ENCODE data around the gene TBC1D10B.

TBC1D10B gene

GRCh38 chr16:30413112-30413806 lies 43.0 kb upstream of the TBC1D10B start:
- no peak for TF ChIP-seq CTCF (conservative IDR thresholded peaks at IDR 0.05)
- no peak for TF ChIP-seq ZFX (IDR thresholded peaks at IDR 0.05)
- H3K27ac ChIP-seq = no peak overlapping the region

GRCh38 chr16:30409125-30410060 lies 39.1 kb upstream of the TBC1D10B start:
- TF ChIP-seq CTCF (conservative IDR thresholded peaks at IDR 0.05) (peak; percentile 95), ZFX (IDR thresholded peaks at IDR 0.05) (no peak)
- H3K27ac ChIP-seq = peak overlapping the region; percentile 3; the same call in 1 of the 2 replicates

GRCh38 chr16:30407804-30408534 lies 37.7 kb upstream of the TBC1D10B start:
- peak overlapping the region; percentile 74 for H3K27ac ChIP-seq
- TF ChIP-seq CTCF (conservative IDR thresholded peaks at IDR 0.05) (no peak), ZFX (IDR thresholded peaks at IDR 0.05) (no peak; the same call in none of the 2 replicates)

GRCh38 chr16:30407102-30407803 lies 37.0 kb upstream of the TBC1D10B start, which contains the start of gene ZNF771:
ZNF771 (plus strand) TSS chr16:30407606; CDS start chr16:30408054, 448 bp downstream.
- TF ChIP-seq CTCF (conservative IDR thresholded peaks at IDR 0.05) (no peak), ZFX (IDR thresholded peaks at IDR 0.05) (peak; percentile 76)
- peak within 1 kb of the TSS; percentile 74 for H3K27ac ChIP-seq

- no peak for TF ChIP-seq CTCF (conservative IDR thresholded peaks at IDR 0.05)
- no peak for TF ChIP-seq ZFX (IDR thresholded peaks at IDR 0.05)
- peak overlapping the region; percentile 74 for H3K27ac ChIP-seq
Observed at GRCh38 chr16:30406795-30407101, 36.5 kb upstream of the TBC1D10B start.

GRCh38 chr16:30401768-30402425 lies 31.6 kb upstream of the TBC1D10B start:
- TF ChIP-seq CTCF (conservative IDR thresholded peaks at IDR 0.05) (no peak), ZFX (IDR thresholded peaks at IDR 0.05) (no peak)
- H3K27ac ChIP-seq = no peak overlapping the region

All from C4-2B (cell line).